ENCODE data around the gene ANKMY1. TPM values are rescaled to one million over a fixed set of nuclear protein-coding genes. Genes with fewer than 3 reads are reported as not detected.

ANKMY1 gene
- total and polyA plus RNA-seq, 12 donors = 1.9 to 15.6 (median 5.3) TPM

- Histone ChIP-seq H3K27me3 (no peaks in the 10 kb centered on the region), H3K4me1 (peaks cover 23 to 52% (median 40%) of the 10 kb centered on the region in 9 donors), H3K9me3 (peaks cover 0 to 10% (median 0%) of the 10 kb centered on the region in 11 donors), H3K27ac (peak overlapping the region; percentile 94 to 99 (median 96)), H3K4me3 (peak overlapping the region; percentile 70 to 98 (median 92)), H3K36me3 (peaks cover 0 to 24% (median 4%) of the 10 kb centered on the region in 9 donors)
- 3% methylated on average over 20 of the region's 20 CpGs for WGBS, 2 donors
- DNase-seq (no peak), ATAC-seq (no peak)
- intact Hi-C loops (cut with DNase I) = loop anchor here in 4 of 10 donors (1.0 to 10.0 kb wide), 4 partner anchors 17 to 249 kb away; partner anchors contain the start of gene RNPEPL1 (in 2 of the 4)
- TF ChIP-seq CTCF (IDR thresholded peaks at IDR 0.05) = no peak
Measured at GRCh38 chr2:240585681-240586197, 28.0 kb upstream of the ANKMY1 start.

- intact Hi-C loops (cut with DNase I) = loop anchor here in 1 of 10 donors (10.0 kb wide), 1 partner anchor 250 kb away; no protein-coding TSS in a partner anchor
- Histone ChIP-seq H3K4me3 (peak overlapping the region; percentile 70 to 98 (median 92)), H3K27ac (peak overlapping the region in 5 of 10 donors; percentile 95 to 99 (median 96)), H3K9me3 (peaks cover 0 to 11% (median 0%) of the 10 kb centered on the region in 11 donors), H3K4me1 (peaks cover 23 to 54% (median 45%) of the 10 kb centered on the region in 9 donors), H3K36me3 (peaks cover 0 to 17% (median under 1%) of the 10 kb centered on the region in 9 donors), H3K27me3 (no peaks in the 10 kb centered on the region)
- no peak for TF ChIP-seq CTCF (IDR thresholded peaks at IDR 0.05)
- DNase-seq = peak in 1 of 2 donors; percentile 5
- 77 to 78% methylated on average over 6 of the region's 6 CpGs for WGBS, 2 donors
- no peak for ATAC-seq
Measured at GRCh38 chr2:240585101-240585500, 27.3 kb upstream of the ANKMY1 start.

DNA sequence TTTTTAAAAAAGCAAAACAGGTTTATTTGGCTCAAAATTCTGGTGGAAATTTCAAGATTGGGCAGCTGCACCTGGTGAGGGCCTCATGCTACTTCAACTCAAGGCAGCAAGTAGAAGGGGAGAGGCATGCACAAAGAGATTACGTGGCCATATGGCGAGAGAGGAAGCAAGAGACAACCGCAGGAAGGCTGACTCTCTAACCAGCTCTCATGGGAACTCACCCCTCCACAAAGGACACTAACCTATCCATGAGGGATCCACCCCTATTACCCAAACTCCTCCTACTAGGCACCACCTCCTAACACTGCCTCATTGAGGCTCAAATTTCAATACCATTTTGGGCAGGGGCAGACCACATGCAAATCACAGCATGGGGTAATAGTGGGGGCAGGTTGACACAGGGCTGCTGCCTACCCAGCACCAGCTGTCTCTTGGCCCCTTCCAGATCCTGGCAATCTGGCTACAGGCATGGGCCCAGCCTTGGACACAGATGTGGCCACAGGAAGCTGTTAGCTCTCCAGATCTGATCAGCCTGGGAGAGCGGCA is 26.8 kb upstream of the ANKMY1 start:
- no peaks in the 10 kb centered on the region for H3K27me3 ChIP-seq
- WGBS, 2 donors = 57 to 79% methylated on average over 4 of the region's 4 CpGs
- peaks cover 27 to 60% (median 50%) of the 10 kb centered on the region in 9 donors for H3K4me1 ChIP-seq
- ATAC-seq (no peak), DNase-seq (peak in 1 of 2 donors; percentile 11)
- H3K9me3 ChIP-seq = peaks cover 0 to 11% (median 0%) of the 10 kb centered on the region in 11 donors
- peaks cover 0 to 12% (median 0%) of the 10 kb centered on the region in 9 donors for H3K36me3 ChIP-seq
- peak overlapping the region in 6 of 10 donors; percentile 70 to 98 (median 94) for H3K4me3 ChIP-seq
- H3K27ac ChIP-seq = peak overlapping the region in 2 of 10 donors; percentile 19 to 96
- intact Hi-C loops (cut with DNase I) = loop anchor here in 1 of 10 donors (10.0 kb wide), 1 partner anchor 250 kb away; no protein-coding TSS in a partner anchor
- no peak for TF ChIP-seq CTCF (IDR thresholded peaks at IDR 0.05)

DNA sequence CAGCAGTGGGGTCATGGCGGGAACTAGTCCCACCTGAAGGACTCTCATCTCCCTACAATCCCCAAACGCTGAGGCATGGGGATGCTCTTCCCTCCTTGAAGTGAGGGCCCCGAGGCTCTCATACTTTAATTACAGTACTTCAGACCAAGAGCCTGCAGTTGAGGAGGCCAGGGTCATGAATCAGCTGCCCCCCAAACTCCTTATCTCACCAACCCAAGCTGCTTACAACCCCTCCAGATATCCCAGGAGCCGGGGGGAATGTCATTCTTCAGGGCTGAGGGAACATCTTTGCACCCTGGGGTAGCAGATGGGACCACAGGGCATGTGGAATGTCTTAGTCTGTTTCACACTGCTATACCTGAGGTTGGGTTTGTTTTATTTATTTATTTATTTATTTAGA is 26.0 kb upstream of the ANKMY1 start:
- peaks cover 0 to 13% (median 0%) of the 10 kb centered on the region in 9 donors for H3K36me3 ChIP-seq
- peaks cover 29 to 59% (median 53%) of the 10 kb centered on the region in 9 donors for H3K4me1 ChIP-seq
- peaks cover 0 to 11% (median 0%) of the 10 kb centered on the region in 11 donors for H3K9me3 ChIP-seq
- no peaks in the 10 kb centered on the region for H3K27me3 ChIP-seq
- intact Hi-C loops (cut with DNase I) = loop anchor here in 1 of 10 donors (10.0 kb wide), 1 partner anchor 251 kb away; no protein-coding TSS in a partner anchor
- no peak for TF ChIP-seq CTCF (IDR thresholded peaks at IDR 0.05)
- 89 to 91% methylated on average over 4 of the region's 4 CpGs for WGBS, 2 donors
- ATAC-seq (no peak), DNase-seq (no peak)
- H3K4me3 ChIP-seq = no peak overlapping the region
- no peak overlapping the region for H3K27ac ChIP-seq
